Vagina (tissue), 2 donors: ENCODE data around the gene CPVL. TPM values are rescaled to one million over a fixed set of nuclear protein-coding genes. Genes with fewer than 3 reads are reported as not detected.

Source experiments
- DNase-seq, 2 donors: peaks; one replicate each; pipeline ENCODE4 v3.0.0-alpha.2; 2017; ENCODE audit errors: extremely low spot score in 2 of 2
- H3K27ac ChIP-seq: fragments of 200-600 bp; sonication (generic); one replicate; pipeline ENCODE4 v1.5.1; 2019
- H3K27me3 ChIP-seq: fragments of 200-600 bp; sonication (generic); one replicate; pipeline ENCODE4 v1.5.1; 2019
- H3K36me3 ChIP-seq, 2 donors: fragments of 200-600 bp; sonication (generic); one replicate each; pipeline ENCODE4 v1.5.1; 2017 to 2019
- H3K4me1 ChIP-seq: fragments of 200-600 bp; sonication (generic); one replicate; pipeline ENCODE4 v1.5.1; 2019
- H3K4me3 ChIP-seq, 2 donors: fragments of 200-600 bp; sonication (generic); 1 replicate in 1 of 2; 2 replicates in 1 of 2; pipeline ENCODE4 v1.5.1; 2016 to 2019
- H3K9me3 ChIP-seq: fragments of 200-600 bp; sonication (generic); one replicate; pipeline ENCODE4 v1.5.1; 2019
- POLR2A ChIP-seq, 2 donors: fragments of 450-650 bp; IDR thresholded peaks; one replicate each; pipeline ENCODE4 v1.6.1; 2017; ENCODE audit warnings: antibody characterized with exemption in 2 of 2, mild to moderate bottlenecking in 2 of 2, moderate library complexity in 2 of 2
- POLR2AphosphoS5 ChIP-seq, 2 donors: sonication (generic); formaldehyde crosslinking; IDR thresholded peaks; one replicate each; pipeline ENCODE4 v1.9.0; 2017; ENCODE audit warnings: antibody characterized with exemption in 2 of 2, mild to moderate bottlenecking in 2 of 2, low read depth in 1 of 2; ENCODE audit not compliant: insufficient read depth in 1 of 2
- intact Hi-C: fragments of 100-400 bp; cut with DNase I; formaldehyde crosslinking; loops from one replicate; pipeline ENCODE4 v1.15.1; 2023
- total RNA-seq: library from RNA; depleted of rRNA; stranded (reverse); fragments of >200 nt; gene quantifications from one replicate; pipeline ENCODE4 v1.2.3, GENCODE V29; 2016
- TF ChIP-seq, protein P1 (sequence below), 3 experiments: fragments of 450-650 bp in 2 of 3; fragments of 200-600 bp in 1 of 3; sonication (generic) in 1 of 3; IDR thresholded peaks; one replicate each; pipeline ENCODE4 v1.5.1; 2017 to 2019; ENCODE audit warnings: antibody characterized with exemption in 3 of 3, mild to moderate bottlenecking in 2 of 3, moderate library complexity in 2 of 3

The CPVL gene
- total RNA-seq, 1 donor from 2014 or later = 9.6 TPM

DNA sequence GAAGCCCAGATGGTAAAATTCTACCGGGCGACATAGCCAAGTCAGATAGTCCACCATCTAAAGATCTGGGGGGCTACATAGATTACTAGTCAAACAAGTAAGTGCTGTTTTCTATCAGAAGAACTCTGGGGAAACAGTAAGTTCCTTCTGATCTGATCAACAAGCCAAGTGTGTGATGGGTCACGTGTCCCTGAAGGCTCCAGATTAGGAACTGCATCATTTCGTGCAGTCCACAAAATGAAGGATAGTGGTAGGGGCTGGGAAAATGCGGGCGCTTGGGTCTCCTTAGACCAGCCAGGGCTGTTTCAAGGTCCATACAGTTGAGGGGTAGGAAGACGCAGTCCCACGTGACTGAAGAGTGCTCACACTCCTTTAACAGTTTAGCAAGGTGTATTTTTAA lies 46.5 kb upstream of the CPVL start:
- TF ChIP-seq, protein P1, sequence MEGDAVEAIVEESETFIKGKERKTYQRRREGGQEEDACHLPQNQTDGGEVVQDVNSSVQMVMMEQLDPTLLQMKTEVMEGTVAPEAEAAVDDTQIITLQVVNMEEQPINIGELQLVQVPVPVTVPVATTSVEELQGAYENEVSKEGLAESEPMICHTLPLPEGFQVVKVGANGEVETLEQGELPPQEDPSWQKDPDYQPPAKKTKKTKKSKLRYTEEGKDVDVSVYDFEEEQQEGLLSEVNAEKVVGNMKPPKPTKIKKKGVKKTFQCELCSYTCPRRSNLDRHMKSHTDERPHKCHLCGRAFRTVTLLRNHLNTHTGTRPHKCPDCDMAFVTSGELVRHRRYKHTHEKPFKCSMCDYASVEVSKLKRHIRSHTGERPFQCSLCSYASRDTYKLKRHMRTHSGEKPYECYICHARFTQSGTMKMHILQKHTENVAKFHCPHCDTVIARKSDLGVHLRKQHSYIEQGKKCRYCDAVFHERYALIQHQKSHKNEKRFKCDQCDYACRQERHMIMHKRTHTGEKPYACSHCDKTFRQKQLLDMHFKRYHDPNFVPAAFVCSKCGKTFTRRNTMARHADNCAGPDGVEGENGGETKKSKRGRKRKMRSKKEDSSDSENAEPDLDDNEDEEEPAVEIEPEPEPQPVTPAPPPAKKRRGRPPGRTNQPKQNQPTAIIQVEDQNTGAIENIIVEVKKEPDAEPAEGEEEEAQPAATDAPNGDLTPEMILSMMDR (IDR thresholded peaks at IDR 0.05) = no peak
- TF ChIP-seq POLR2A (IDR thresholded peaks at IDR 0.05) (no peak), POLR2AphosphoS5 (IDR thresholded peaks at IDR 0.05; ENCODE audit: insufficient read depth in 1 of 2, low read depth in 1 of 2) (no peak)
- H3K27ac ChIP-seq = no peak overlapping the region
- H3K4me1 ChIP-seq = peaks cover 10% of the 10 kb centered on the region
- no peaks in the 10 kb centered on the region for H3K27me3 ChIP-seq
- no peak overlapping the region for H3K4me3 ChIP-seq
- no peak for DNase-seq
- no peaks in the 10 kb centered on the region for H3K36me3 ChIP-seq
- intact Hi-C loops = no loop called here
- H3K9me3 ChIP-seq = no peaks in the 10 kb centered on the region

DNA sequence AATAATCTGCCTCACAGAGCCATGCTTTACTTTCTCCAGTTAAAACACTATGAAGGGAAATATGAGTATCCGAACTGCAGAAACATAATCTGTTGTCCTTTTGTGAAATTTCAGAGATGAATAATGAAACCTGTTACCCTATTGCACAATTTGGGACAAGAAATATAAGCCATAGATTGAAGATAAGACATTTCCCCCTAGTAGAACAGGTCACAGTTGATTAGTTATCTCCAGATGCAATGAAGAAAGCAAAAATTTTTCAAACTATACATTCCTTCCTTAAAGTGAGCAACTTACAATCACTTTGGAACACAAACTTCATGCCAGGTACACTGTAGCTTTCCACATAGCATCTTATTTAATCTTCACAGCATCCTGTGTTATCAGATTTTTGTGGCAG lies 46.0 kb upstream of the CPVL start:
- Histone ChIP-seq H3K27ac (no peak overlapping the region), H3K4me3 (no peak overlapping the region), H3K36me3 (no peaks in the 10 kb centered on the region), H3K9me3 (no peaks in the 10 kb centered on the region), H3K4me1 (peaks cover 10% of the 10 kb centered on the region), H3K27me3 (no peaks in the 10 kb centered on the region)
- intact Hi-C loops = no loop called here
- TF ChIP-seq, protein P1 (IDR thresholded peaks at IDR 0.05) = no peak
- no peak for TF ChIP-seq POLR2AphosphoS5 (IDR thresholded peaks at IDR 0.05; ENCODE audit: insufficient read depth in 1 of 2, low read depth in 1 of 2)
- TF ChIP-seq POLR2A (IDR thresholded peaks at IDR 0.05) = no peak
- no peak for DNase-seq

DNA sequence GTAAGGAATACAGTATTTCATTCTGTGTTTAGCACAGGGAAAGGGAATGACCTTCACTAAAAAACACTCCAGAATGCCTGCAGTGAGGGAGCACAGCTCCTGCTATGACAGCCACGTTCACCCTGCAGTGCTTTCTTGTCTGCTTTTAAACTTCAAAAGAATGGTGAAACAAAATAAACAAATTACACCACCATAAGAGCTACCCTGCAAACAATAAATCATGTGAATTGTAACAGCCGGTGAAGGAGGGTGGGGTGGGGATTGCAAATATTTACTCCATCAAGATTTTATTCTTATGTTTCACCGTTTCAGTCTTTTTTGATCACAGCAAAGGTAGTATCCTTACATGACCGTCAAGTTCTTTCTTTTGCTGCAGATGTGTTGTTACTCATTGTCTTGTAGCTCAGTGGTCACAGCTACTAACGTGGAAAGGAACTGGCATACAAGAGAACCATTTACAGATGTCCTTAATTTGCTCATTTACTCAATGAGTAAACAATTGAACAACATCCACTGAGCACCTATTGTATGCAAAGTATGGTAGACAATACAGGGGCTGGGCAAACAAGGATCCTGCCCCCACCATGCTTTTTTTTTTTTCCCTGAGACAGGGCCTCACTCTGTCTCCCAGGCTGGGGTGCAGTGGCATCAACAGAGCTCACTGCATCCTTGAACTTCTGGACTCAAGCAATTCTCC lies 44.2 kb upstream of the CPVL start:
- Histone ChIP-seq H3K9me3 (no peaks in the 10 kb centered on the region), H3K27ac (no peak overlapping the region), H3K27me3 (no peaks in the 10 kb centered on the region), H3K4me1 (peaks cover 10% of the 10 kb centered on the region), H3K4me3 (no peak overlapping the region), H3K36me3 (no peaks in the 10 kb centered on the region)
- no peak for TF ChIP-seq POLR2AphosphoS5 (IDR thresholded peaks at IDR 0.05; ENCODE audit: insufficient read depth in 1 of 2, low read depth in 1 of 2)
- no peak for TF ChIP-seq POLR2A (IDR thresholded peaks at IDR 0.05)
- TF ChIP-seq, protein P1 (IDR thresholded peaks at IDR 0.05) = no peak
- DNase-seq = no peak
- intact Hi-C loops = no loop called here

DNA sequence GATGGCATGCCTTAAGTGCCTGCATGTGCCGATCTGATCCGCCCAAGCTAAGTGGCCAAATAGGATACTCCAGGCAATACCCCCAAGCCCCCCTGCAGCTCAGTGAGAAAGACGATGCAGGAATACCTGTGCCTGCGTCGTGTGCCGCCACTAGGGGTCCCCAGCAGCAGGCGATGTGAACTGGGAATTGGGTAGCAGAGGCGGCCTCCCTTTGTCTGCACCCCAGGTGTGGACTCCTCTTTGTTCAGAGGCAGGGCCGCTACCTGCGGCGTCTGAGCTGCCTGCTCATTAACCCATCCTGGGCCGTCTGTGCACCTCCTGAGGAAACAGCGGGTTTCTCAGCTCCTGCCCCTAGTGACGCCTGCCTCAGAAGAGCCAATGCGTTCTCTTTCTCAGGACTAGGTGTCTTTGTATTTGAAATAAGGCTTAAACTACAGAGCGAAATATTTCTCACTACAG lies 43.4 kb upstream of the CPVL start:
- Histone ChIP-seq H3K4me1 (peaks cover 10% of the 10 kb centered on the region), H3K27ac (no peak overlapping the region), H3K27me3 (no peaks in the 10 kb centered on the region), H3K9me3 (no peaks in the 10 kb centered on the region), H3K4me3 (no peak overlapping the region), H3K36me3 (no peaks in the 10 kb centered on the region)
- no peak for DNase-seq
- TF ChIP-seq, protein P1 (IDR thresholded peaks at IDR 0.05) = peak in 2 of 3 experiments; percentile 59 to 64
- no peak for TF ChIP-seq POLR2A (IDR thresholded peaks at IDR 0.05)
- intact Hi-C loops = no loop called here

DNA sequence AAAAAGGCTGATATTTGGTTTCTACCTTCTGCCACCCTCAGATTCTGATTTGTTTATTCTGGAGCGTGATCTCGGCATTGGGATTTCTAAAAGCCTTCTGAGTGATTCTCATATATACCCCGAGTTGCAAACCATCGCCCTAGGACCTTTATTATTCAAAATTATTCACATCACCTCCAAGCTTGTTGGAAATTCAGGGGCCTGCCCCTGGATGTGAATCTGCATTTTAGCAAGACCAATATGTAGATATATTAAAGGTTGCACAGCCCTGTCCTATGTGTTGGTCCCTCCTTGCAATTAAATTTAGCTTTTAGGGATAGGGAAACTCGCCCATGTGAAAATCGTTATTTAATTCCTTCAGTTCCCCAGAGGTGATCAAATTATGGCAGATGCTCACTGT lies 39.3 kb upstream of the CPVL start:
- Histone ChIP-seq H3K9me3 (no peaks in the 10 kb centered on the region), H3K27me3 (no peaks in the 10 kb centered on the region), H3K27ac (no peak overlapping the region), H3K4me1 (no peaks in the 10 kb centered on the region), H3K4me3 (no peak overlapping the region), H3K36me3 (no peaks in the 10 kb centered on the region)
- TF ChIP-seq, protein P1 (IDR thresholded peaks at IDR 0.05) = no peak
- TF ChIP-seq POLR2A (IDR thresholded peaks at IDR 0.05) (no peak), POLR2AphosphoS5 (IDR thresholded peaks at IDR 0.05; ENCODE audit: insufficient read depth in 1 of 2, low read depth in 1 of 2) (no peak)
- no peak for DNase-seq
- intact Hi-C loops = no loop called here
